Measurements from ENCODE around the gene ZFP3.
"Not testable (repeated sequence)": the region's sequence is repeated elsewhere in the genome, so short reads cannot be mapped to it uniquely, and the experiment has no call there.

The ZFP3 gene

GRCh38 chr17:5138616-5139457, 60.6 kb downstream of the ZFP3 start:
- DNase-seq (ENCODE audit: low read depth), result no peak

DNA sequence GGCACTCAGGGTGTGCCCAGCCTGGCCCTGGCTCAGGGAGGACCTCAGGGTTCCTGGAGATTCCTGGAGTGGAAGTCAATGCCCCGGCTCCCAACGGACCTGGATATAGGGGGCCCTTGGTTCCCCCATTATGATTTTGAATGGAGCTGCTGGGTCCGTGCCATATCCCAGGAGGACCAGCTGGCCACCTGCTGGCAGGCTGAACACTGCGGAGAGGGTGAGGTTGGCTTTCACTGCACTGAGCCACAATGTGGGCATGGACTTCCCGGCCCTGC, 61.1 kb downstream of the ZFP3 start:
- DNase-seq (ENCODE audit: low read depth), result no peak

GRCh38 chr17:5142877-5143276, 64.6 kb downstream of the ZFP3 start:
- not testable (repeated sequence) for DNase-seq (ENCODE audit: low read depth)

All from stimulated activated CD8-positive, alpha-beta memory T cell treated with anti-CD3 and anti-CD28 coated beads, Interleukin-12 subunit alpha, Interleukin-12 subunit beta, amount 100 ng/mL, for 4 hours (primary cell).